Small intestine (tissue), 16 donors: ENCODE results near the gene TRIM68. TPM values are rescaled to one million over a fixed set of nuclear protein-coding genes. Genes with fewer than 3 reads are reported as not detected.

ENCODE experiments used
- DNase-seq, 2 donors: peaks; one replicate each; pipeline versions ENCODE4 v3.0.0 to v3.0.0-alpha.2; 2013
- FAIRE-seq: peaks from 2 replicates; lab custom pipeline; 2012; peaks lifted over from hg19 to GRCh38; lab: Jason Lieb, UNC
- H3K27ac ChIP-seq, 3 donors: one replicate each; pipeline ENCODE4 v1.5.1; 2013; ENCODE audit warnings: low read length in 2 of 3, mild to moderate bottlenecking in 2 of 3, control low read depth in 1 of 3, inconsistent platforms in 1 of 3, low read depth in 1 of 3, moderate library complexity in 1 of 3
- H3K27me3 ChIP-seq, 3 donors: one replicate each; pipeline ENCODE4 v1.6.1; 2013; ENCODE audit warnings: low read length in 3 of 3, inconsistent platforms in 1 of 3; ENCODE audit not compliant: control insufficient read depth in 3 of 3, insufficient read depth in 3 of 3
- H3K36me3 ChIP-seq, 3 donors: one replicate each; pipeline ENCODE4 v1.6.1; 2013; ENCODE audit warnings: low read length in 3 of 3, inconsistent platforms in 1 of 3, low read depth in 1 of 3, mild to moderate bottlenecking in 1 of 3, moderate library complexity in 1 of 3; ENCODE audit not compliant: control insufficient read depth in 3 of 3, insufficient read depth in 2 of 3
- H3K4me1 ChIP-seq, 3 donors: one replicate each; pipeline ENCODE4 v1.6.1; 2013; ENCODE audit warnings: low read length in 2 of 3, inconsistent platforms in 1 of 3, low read depth in 1 of 3, mild to moderate bottlenecking in 1 of 3, moderate library complexity in 1 of 3; ENCODE audit not compliant: control insufficient read depth in 3 of 3, insufficient read depth in 2 of 3
- H3K4me3 ChIP-seq, 3 donors: one replicate each; pipeline ENCODE4 v1.5.1; 2013; ENCODE audit warnings: low read length in 3 of 3, control low read depth in 1 of 3, inconsistent platforms in 1 of 3, low read depth in 1 of 3, mild to moderate bottlenecking in 1 of 3, moderate library complexity in 1 of 3
- H3K9me3 ChIP-seq, 2 donors: one replicate each; pipeline ENCODE4 v1.6.1; 2013; ENCODE audit warnings: low read depth in 1 of 2, low read length in 1 of 2; ENCODE audit not compliant: control insufficient read depth in 2 of 2, insufficient read depth in 1 of 2
- WGBS, 3 donors: extraction: QIAGEN DNeasy Blood & Tissue Kit; methylation state at CpG; one replicate each; pipeline ENCODE4 v1.1.7; 2013; 5-methylcytosine and 5-hydroxymethylcytosine counted together
- long read RNA-seq, 10 donors: transcript quantifications; one replicate each; lab custom pipeline, GENCODE V29; 2026
- polyA plus RNA-seq, 4 donors: library from polyadenylated mRNA; stranded (reverse) in 3 of 4; unstranded in 1 of 4; fragments of 200-250 nt in 3 of 4; fragments of 120-200 nt in 1 of 4; gene quantifications; one replicate each; pipeline versions ENCODE4 v1.2.1 to v1.2.3, GENCODE V29; 2013
- donor health status: healthy with polysubstance abuse.
- donor health status: control.
- donor health status: control.
- donor health status: Bipolar disorder and iron deficiency.
- donor health status: healthy.

Gene TRIM68
- 10 to 100 TPM in 3 of 4 donors, 1 to 10 TPM in 1; 8.4 to 18.5 (median 10.6) TPM for polyA plus RNA-seq
- long read RNA-seq, donor 1, partial matches to known transcripts = 0 of 5 reads
- long read RNA-seq, donor 1, other reads (novel, unspliced or antisense) = 0 of 5 reads
- long read RNA-seq, donor 2, partial matches to known transcripts = 0 of 2 reads
- long read RNA-seq, donor 2, other reads (novel, unspliced or antisense) = 0 of 2 reads
- long read RNA-seq, donor 3, partial matches to known transcripts = 5 of 7 reads
- long read RNA-seq, donor 3, other reads (novel, unspliced or antisense) = 0 of 7 reads
- long read RNA-seq, donor 4 = 0 reads
- long read RNA-seq, donor 5 = 0 reads
- long read RNA-seq, donor 6, partial matches to known transcripts = 0 of 1 reads
- long read RNA-seq, donor 6, other reads (novel, unspliced or antisense) = 0 of 1 reads
- long read RNA-seq, donor 7 = 0 reads
- long read RNA-seq, donor 8 = 0 reads
- long read RNA-seq, donor 9, partial matches to known transcripts = 0 of 1 reads
- long read RNA-seq, donor 9, other reads (novel, unspliced or antisense) = 0 of 1 reads
- long read RNA-seq, donor 10, partial matches to known transcripts = 0 of 6 reads
- long read RNA-seq, donor 10, other reads (novel, unspliced or antisense) = 0 of 6 reads

- FAIRE-seq = no peak
- Histone ChIP-seq H3K27me3 (no peaks in the 10 kb centered on the region), H3K27ac (peak within 1 kb of the TSS; percentile 61 to 94 (median 78)), H3K4me1 (peaks cover 0 to 12% (median 4%) of the 10 kb centered on the region in 3 donors), H3K36me3 (peaks cover 0 to 10% (median 4%) of the 10 kb centered on the region in 3 donors), H3K9me3 (no peaks in the 10 kb centered on the region), H3K4me3 (peak within 1 kb of the TSS; percentile 73 to 76 (median 76))
- WGBS, 3 donors = 4 to 6% (median 5%) methylated on average over 39 to 43 of the region's 43 CpGs
- peak; percentile 95 to 96 for DNase-seq
These were observed at the start of gene TRIM68 for GRCh38 chr11:4607781-4608666. Gene TRIM68 (minus strand): TSS chr11:4608231. CDS start chr11:4605504, 2,727 bp downstream.

GRCh38 chr11:4654635-4655369 lies 46.8 kb upstream of the TRIM68 start:
- Histone ChIP-seq H3K4me3 (no peak overlapping the region), H3K27ac (no peak overlapping the region), H3K4me1 (no peaks in the 10 kb centered on the region), H3K9me3 (no peaks in the 10 kb centered on the region), H3K27me3 (no peaks in the 10 kb centered on the region), H3K36me3 (no peaks in the 10 kb centered on the region)
- 58 to 80% (median 73%) methylated on average over 2 of the region's 2 CpGs for WGBS, 3 donors
- no peak for DNase-seq
- no peak for FAIRE-seq

- H3K27me3 ChIP-seq = peaks cover 0 to 9% (median 0%) of the 10 kb centered on the region in 3 donors
- FAIRE-seq = no peak
These were observed 39.7 kb upstream of the TRIM68 start for GRCh38 chr11:4647766-4648165.

GRCh38 chr11:4645974-4646373 lies 37.9 kb upstream of the TRIM68 start:
- FAIRE-seq = no peak
- Histone ChIP-seq H3K27me3 (peaks cover 0 to 9% (median 0%) of the 10 kb centered on the region in 3 donors), H3K36me3 (no peaks in the 10 kb centered on the region), H3K4me1 (no peaks in the 10 kb centered on the region), H3K27ac (no peak overlapping the region), H3K9me3 (no peaks in the 10 kb centered on the region), H3K4me3 (no peak overlapping the region)
- WGBS, 3 donors = 62 to 77% (median 74%) methylated on average over 2 of the region's 2 CpGs
- DNase-seq = no peak

More at GRCh38 chr11:4647766-4648165, 39.7 kb upstream of the TRIM68 start:
- Histone ChIP-seq H3K27ac (no peak overlapping the region), H3K4me3 (no peak overlapping the region), H3K4me1 (no peaks in the 10 kb centered on the region), H3K9me3 (no peaks in the 10 kb centered on the region), H3K36me3 (no peaks in the 10 kb centered on the region)
- no peak for DNase-seq
- WGBS, 3 donors = 63 to 78% (median 71%) methylated on average over 4 of the region's 4 CpGs

- no peaks in the 10 kb centered on the region for H3K36me3 ChIP-seq
- FAIRE-seq (no peak), DNase-seq (no peak)
- H3K27me3 ChIP-seq = peaks cover 0 to 9% (median 0%) of the 10 kb centered on the region in 3 donors
- no peaks in the 10 kb centered on the region for H3K4me1 ChIP-seq
- no peak overlapping the region for H3K4me3 ChIP-seq
- no peaks in the 10 kb centered on the region for H3K9me3 ChIP-seq
- WGBS, 3 donors = 58 to 68% (median 67%) methylated on average over 4 of the region's 4 CpGs
- H3K27ac ChIP-seq = no peak overlapping the region
These were observed 36.2 kb upstream of the TRIM68 start for GRCh38 chr11:4644233-4644632.

GRCh38 chr11:4643682-4644081 lies 35.7 kb upstream of the TRIM68 start, which contains the start of gene OR51E1:
Gene OR51E1 (plus strand): TSS chr11:4643982. CDS start chr11:4652527, 8,545 bp downstream.
- no peaks in the 10 kb centered on the region for H3K9me3 ChIP-seq
- no peak for FAIRE-seq
- 61 to 70% (median 63%) methylated on average over 3 of the region's 3 CpGs for WGBS, 3 donors
- H3K4me1 ChIP-seq = no peaks in the 10 kb centered on the region
- H3K27ac ChIP-seq = no peak within 1 kb of the TSS
- DNase-seq = no peak
- peaks cover 0 to 9% (median 0%) of the 10 kb centered on the region in 3 donors for H3K27me3 ChIP-seq
- no peak within 1 kb of the TSS for H3K4me3 ChIP-seq
- no peaks in the 10 kb centered on the region for H3K36me3 ChIP-seq

GRCh38 chr11:4643076-4643475 lies 35.0 kb upstream of the TRIM68 start:
- 38 to 49% (median 41%) methylated on average over 5 of the region's 5 CpGs for WGBS, 3 donors
- no peak for DNase-seq
- H3K27me3 ChIP-seq = peaks cover 0 to 9% (median 0%) of the 10 kb centered on the region in 3 donors

More at GRCh38 chr11:4643076-4643475, 35.0 kb upstream of the TRIM68 start:
- no peak overlapping the region for H3K27ac ChIP-seq
- no peaks in the 10 kb centered on the region for H3K36me3 ChIP-seq
- no peak overlapping the region for H3K4me3 ChIP-seq
- H3K4me1 ChIP-seq = no peaks in the 10 kb centered on the region
- no peak for FAIRE-seq
- no peaks in the 10 kb centered on the region for H3K9me3 ChIP-seq
